Brain microvascular endothelial cell (primary cell): Measurements from ENCODE around the gene MICAL2.

ENCODE experiments used
- DNase-seq: peaks from one replicate; pipeline ENCODE4 v3.0.0-alpha.2; 2020
- H3K27ac ChIP-seq: fragments of 250-450 bp; sonication (Bioruptor Pico); 2 replicates; pipeline ENCODE4 v1.5.1; 2020; ENCODE audit warnings: mild to moderate bottlenecking, moderate library complexity
- H3K27me3 ChIP-seq: fragments of 250-450 bp; sonication (Bioruptor Pico); replicated peaks from 2 replicates; pipeline ENCODE4 v1.5.1; 2020; ENCODE audit warnings: mild to moderate bottlenecking
- H3K36me3 ChIP-seq: fragments of 250-450 bp; sonication (Bioruptor Pico); replicated peaks from 2 replicates; pipeline ENCODE4 v1.5.1; 2020; ENCODE audit warnings: mild to moderate bottlenecking
- H3K4me3 ChIP-seq: 2 replicates; pipeline ENCODE4 v1.5.1; 2011; ENCODE audit warnings: low read depth, mild to moderate bottlenecking, control low read depth, low read length, moderate library complexity
- CTCF ChIP-seq: IDR thresholded peaks from 2 replicates; pipeline ENCODE4 v1.5.1; 2011; ENCODE audit warnings: low read depth, mild to moderate bottlenecking, moderate library complexity, low read length, control low read depth, inconsistent platforms; ENCODE audit errors: missing control alignments
- in situ Hi-C: cut with HindIII; loops from 2 replicates; pipeline ENCODE4 v1.10.0; 2017; ENCODE audit warnings: low sequenced_read_pairs, low pct_ligation_motif_present

The MICAL2 gene

GRCh38 chr11:12292766-12293165 lies 182.4 kb downstream of the MICAL2 start:
- H3K27me3 ChIP-seq, result no peaks in the 10 kb centered on the region
- H3K36me3 ChIP-seq, result no peaks in the 10 kb centered on the region
- no peak for DNase-seq
- H3K27ac ChIP-seq, result no peak overlapping the region
- in situ Hi-C loops, result no loop called here
- TF ChIP-seq CTCF, result no peak
- H3K4me3 ChIP-seq, result no peak overlapping the region

GRCh38 chr11:12293486-12293885 lies 183.1 kb downstream of the MICAL2 start:
- Histone ChIP-seq H3K27me3 (no peaks in the 10 kb centered on the region), H3K36me3 (no peaks in the 10 kb centered on the region), H3K27ac (no peak overlapping the region), H3K4me3 (no peak overlapping the region)
- no peak for TF ChIP-seq CTCF
- in situ Hi-C loops, result no loop called here
- no peak for DNase-seq

GRCh38 chr11:12294613-12295012 lies 184.2 kb downstream of the MICAL2 start:
- in situ Hi-C loops, result no loop called here
- Histone ChIP-seq H3K4me3 (no peak overlapping the region), H3K36me3 (no peaks in the 10 kb centered on the region), H3K27me3 (no peaks in the 10 kb centered on the region), H3K27ac (no peak overlapping the region)
- TF ChIP-seq CTCF, result no peak
- DNase-seq, result no peak

- Histone ChIP-seq H3K36me3 (no peaks in the 10 kb centered on the region), H3K4me3 (no peak overlapping the region), H3K27me3 (no peaks in the 10 kb centered on the region), H3K27ac (no peak overlapping the region)
- TF ChIP-seq CTCF, result no peak
- DNase-seq, result no peak
- in situ Hi-C loops, result no loop called here
These were observed 185.6 kb downstream of the MICAL2 start for GRCh38 chr11:12295943-12296342.

GRCh38 chr11:12298610-12299009 lies 188.2 kb downstream of the MICAL2 start:
- no peaks in the 10 kb centered on the region for H3K36me3 ChIP-seq
- H3K27ac ChIP-seq, result no peak overlapping the region
- no peak for TF ChIP-seq CTCF
- no peak overlapping the region for H3K4me3 ChIP-seq
- DNase-seq, result no peak
- H3K27me3 ChIP-seq, result no peaks in the 10 kb centered on the region
- in situ Hi-C loops, result no loop called here

- H3K27ac ChIP-seq, result no peak overlapping the region
- in situ Hi-C loops, result no loop called here
- no peaks in the 10 kb centered on the region for H3K36me3 ChIP-seq
- H3K27me3 ChIP-seq, result no peaks in the 10 kb centered on the region
- no peak for DNase-seq
- no peak for TF ChIP-seq CTCF
- no peak overlapping the region for H3K4me3 ChIP-seq
These were observed 191.0 kb downstream of the MICAL2 start for GRCh38 chr11:12301379-12301778.
